NB4 (cell line): ENCODE data around the gene CTNND2.

Experiments used
- CTCF ChIP-seq: IDR thresholded peaks from one replicate; pipeline ENCODE4 v1.5.1; 2012; ENCODE audit warnings: low read depth, low read length
- MAX ChIP-seq: IDR thresholded peaks from 2 replicates; pipeline ENCODE4 v1.6.1; 2011; ENCODE audit warnings: low read depth, low read length
- MYC ChIP-seq: IDR thresholded peaks from 2 replicates; pipeline ENCODE4 v1.6.1; 2011; ENCODE audit warnings: low read depth, low read length
- POLR2A ChIP-seq: IDR thresholded peaks from 2 replicates; pipeline ENCODE4 v1.6.1; 2011; ENCODE audit warnings: mild to moderate bottlenecking; ENCODE audit not compliant: insufficient read length; ENCODE audit errors: extremely low read depth

- TF ChIP-seq CTCF (no peak), POLR2A (no peak), MAX (no peak), MYC (no peak)
These were observed 179.3 kb downstream of the CTNND2 start for GRCh38 chr5:11724940-11725339.
